ENCODE data around the gene FLNB.

Gene FLNB

GRCh38 chr3:58164906-58165821 is 156.9 kb downstream of the FLNB start:
- no peak for DNase-seq (ENCODE audit: low spot score)

- DNase-seq (ENCODE audit: low spot score) = no peak
Observed at GRCh38 chr3:58167431-58168351, 159.5 kb downstream of the FLNB start.

GRCh38 chr3:58168498-58168897 is 160.3 kb downstream of the FLNB start:
- DNase-seq (ENCODE audit: low spot score) = no peak

- no peak for DNase-seq (ENCODE audit: low spot score)
Observed at GRCh38 chr3:58169371-58169770, 161.1 kb downstream of the FLNB start.

- DNase-seq (ENCODE audit: low spot score) = no peak
Observed at GRCh38 chr3:58170376-58170775, 162.2 kb downstream of the FLNB start.

GRCh38 chr3:58171126-58171525 is 162.9 kb downstream of the FLNB start:
- DNase-seq (ENCODE audit: low spot score) = no peak

GRCh38 chr3:58173029-58173668 is 164.9 kb downstream of the FLNB start:
- DNase-seq (ENCODE audit: low spot score) = no peak

- DNase-seq (ENCODE audit: low spot score) = no peak
Observed at GRCh38 chr3:58173669-58174398, 165.6 kb downstream of the FLNB start.

- no peak for DNase-seq (ENCODE audit: low spot score)
Observed at GRCh38 chr3:58175187-58175436, 166.9 kb downstream of the FLNB start.

- DNase-seq (ENCODE audit: low spot score) = no peak
Observed at GRCh38 chr3:58175437-58176184, 167.4 kb downstream of the FLNB start.

GRCh38 chr3:58176185-58176530 is 167.9 kb downstream of the FLNB start:
- no peak for DNase-seq (ENCODE audit: low spot score)

GRCh38 chr3:58176827-58177489 is 168.7 kb downstream of the FLNB start:
- DNase-seq (ENCODE audit: low spot score) = no peak

- peak; percentile 93 for DNase-seq (ENCODE audit: low spot score)
Observed at GRCh38 chr3:58177747-58178527, 169.7 kb downstream of the FLNB start.

- DNase-seq (ENCODE audit: low spot score) = no peak
Observed at GRCh38 chr3:58178528-58179234, 170.5 kb downstream of the FLNB start.

- no peak for DNase-seq (ENCODE audit: low spot score)
Observed at GRCh38 chr3:58179235-58180098, 171.2 kb downstream of the FLNB start.

- no peak for DNase-seq (ENCODE audit: low spot score)
Observed at GRCh38 chr3:58180099-58180880, 172.1 kb downstream of the FLNB start.

- DNase-seq (ENCODE audit: low spot score) = no peak
Observed at GRCh38 chr3:58180940-58181587, 172.8 kb downstream of the FLNB start.
